Chondrocyte (in vitro differentiated cells): ENCODE results near the gene CFP. TPM values are rescaled to one million over a fixed set of nuclear protein-coding genes. Genes with fewer than 3 reads are reported as not detected.

ENCODE experiments used
- DNase-seq: peaks from one replicate; pipeline ENCODE4 v3.0.0; 2021; ENCODE audit warnings: mixed read lengths, low spot score
- H3K27ac Mint-ChIP-seq: one replicate; pipeline ENCODE4 v1.8.0; 2021; ENCODE audit warnings: mild to moderate bottlenecking, moderate library complexity, mixed read lengths; ENCODE audit not compliant: unreplicated experiment
- H3K27me3 Mint-ChIP-seq: 2 replicates; pipeline ENCODE4 v1.8.0; 2021; ENCODE audit warnings: low read depth, mixed read lengths
- H3K36me3 Mint-ChIP-seq: 2 replicates; pipeline ENCODE4 v1.8.0; 2021; ENCODE audit warnings: low read depth, mixed read lengths
- H3K4me1 Mint-ChIP-seq: 2 replicates; pipeline ENCODE4 v1.8.0; 2021; ENCODE audit warnings: low read depth, mild to moderate bottlenecking, mixed read lengths
- H3K4me3 Mint-ChIP-seq: one replicate; pipeline ENCODE4 v1.8.0; 2021; ENCODE audit warnings: mild to moderate bottlenecking, moderate library complexity, mixed read lengths; ENCODE audit not compliant: unreplicated experiment
- H3K9me3 Mint-ChIP-seq: 2 replicates; pipeline ENCODE4 v1.8.0; 2021; ENCODE audit warnings: low read depth, mixed read lengths
- total RNA-seq: library from RNA; stranded (reverse); gene quantifications from 3 replicates; pipeline ENCODE4 v1.2.1, GENCODE V29; 2021
- TF ChIP-seq, protein P1 (sequence below): fragments of 200-600 bp; sonication (generic); IDR thresholded peaks from 2 replicates; pipeline ENCODE4 v1.5.0; 2021; ENCODE audit warnings: antibody characterized with exemption, mild to moderate bottlenecking, moderate library complexity

The CFP gene
- total RNA-seq, 1 donor from 2014 or later, result 0.87 TPM

DNA sequence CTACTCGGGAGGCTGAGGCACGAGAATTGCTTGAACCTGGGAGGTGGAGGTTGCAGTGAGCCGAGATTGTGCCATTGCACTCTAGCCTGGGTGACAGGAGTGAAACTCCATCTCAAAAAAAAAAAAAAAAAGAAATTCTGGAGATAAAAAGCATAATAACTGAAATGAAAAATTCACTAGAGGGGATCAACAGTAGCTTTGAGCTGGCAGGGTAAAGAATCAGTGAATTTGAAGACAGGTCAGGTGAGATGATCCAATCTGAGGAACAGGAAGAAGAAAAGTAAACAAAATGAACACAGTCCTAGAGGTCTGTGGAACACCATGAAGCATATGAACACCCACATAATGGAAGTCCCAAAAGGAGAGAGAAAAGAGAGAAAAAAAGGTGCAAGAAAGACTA is 32.5 kb downstream of the CFP start:
- TF ChIP-seq, protein P1, sequence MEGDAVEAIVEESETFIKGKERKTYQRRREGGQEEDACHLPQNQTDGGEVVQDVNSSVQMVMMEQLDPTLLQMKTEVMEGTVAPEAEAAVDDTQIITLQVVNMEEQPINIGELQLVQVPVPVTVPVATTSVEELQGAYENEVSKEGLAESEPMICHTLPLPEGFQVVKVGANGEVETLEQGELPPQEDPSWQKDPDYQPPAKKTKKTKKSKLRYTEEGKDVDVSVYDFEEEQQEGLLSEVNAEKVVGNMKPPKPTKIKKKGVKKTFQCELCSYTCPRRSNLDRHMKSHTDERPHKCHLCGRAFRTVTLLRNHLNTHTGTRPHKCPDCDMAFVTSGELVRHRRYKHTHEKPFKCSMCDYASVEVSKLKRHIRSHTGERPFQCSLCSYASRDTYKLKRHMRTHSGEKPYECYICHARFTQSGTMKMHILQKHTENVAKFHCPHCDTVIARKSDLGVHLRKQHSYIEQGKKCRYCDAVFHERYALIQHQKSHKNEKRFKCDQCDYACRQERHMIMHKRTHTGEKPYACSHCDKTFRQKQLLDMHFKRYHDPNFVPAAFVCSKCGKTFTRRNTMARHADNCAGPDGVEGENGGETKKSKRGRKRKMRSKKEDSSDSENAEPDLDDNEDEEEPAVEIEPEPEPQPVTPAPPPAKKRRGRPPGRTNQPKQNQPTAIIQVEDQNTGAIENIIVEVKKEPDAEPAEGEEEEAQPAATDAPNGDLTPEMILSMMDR, result no peak
- no peak overlapping the region for H3K4me3 Mint-ChIP-seq
- H3K27ac Mint-ChIP-seq, result no peak overlapping the region
- H3K4me1 Mint-ChIP-seq, result peaks cover 16% of the 10 kb centered on the region
- no peak for DNase-seq
- no peaks in the 10 kb centered on the region for H3K27me3 Mint-ChIP-seq
- H3K36me3 Mint-ChIP-seq, result peaks cover 9% of the 10 kb centered on the region
- peaks cover 32% of the 10 kb centered on the region for H3K9me3 Mint-ChIP-seq

DNA sequence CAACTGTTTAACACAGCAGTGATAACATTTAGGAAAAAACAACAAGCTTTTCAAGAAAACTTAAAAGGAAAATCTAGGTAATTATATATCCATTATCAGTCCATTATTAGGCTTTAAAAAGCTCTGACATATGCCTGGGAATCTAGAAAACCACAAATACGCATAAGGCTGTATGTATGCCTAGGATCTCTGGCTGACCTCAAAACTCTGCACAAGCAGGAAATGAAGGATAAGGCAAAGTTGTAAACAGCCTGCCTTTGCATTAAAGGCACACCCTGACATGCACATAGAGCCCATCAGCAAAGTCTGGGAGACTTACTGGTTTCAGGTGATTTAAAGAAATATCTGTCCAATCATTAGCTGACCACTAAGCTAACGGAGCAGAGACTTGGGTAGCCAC is 33.5 kb downstream of the CFP start:
- Mint-ChIP-seq H3K27me3 (no peaks in the 10 kb centered on the region), H3K36me3 (peaks cover 9% of the 10 kb centered on the region), H3K9me3 (peaks cover 32% of the 10 kb centered on the region), H3K4me1 (peaks cover 16% of the 10 kb centered on the region), H3K4me3 (no peak overlapping the region), H3K27ac (peak overlapping the region; percentile 84)
- TF ChIP-seq, protein P1, result no peak
- no peak for DNase-seq

DNA sequence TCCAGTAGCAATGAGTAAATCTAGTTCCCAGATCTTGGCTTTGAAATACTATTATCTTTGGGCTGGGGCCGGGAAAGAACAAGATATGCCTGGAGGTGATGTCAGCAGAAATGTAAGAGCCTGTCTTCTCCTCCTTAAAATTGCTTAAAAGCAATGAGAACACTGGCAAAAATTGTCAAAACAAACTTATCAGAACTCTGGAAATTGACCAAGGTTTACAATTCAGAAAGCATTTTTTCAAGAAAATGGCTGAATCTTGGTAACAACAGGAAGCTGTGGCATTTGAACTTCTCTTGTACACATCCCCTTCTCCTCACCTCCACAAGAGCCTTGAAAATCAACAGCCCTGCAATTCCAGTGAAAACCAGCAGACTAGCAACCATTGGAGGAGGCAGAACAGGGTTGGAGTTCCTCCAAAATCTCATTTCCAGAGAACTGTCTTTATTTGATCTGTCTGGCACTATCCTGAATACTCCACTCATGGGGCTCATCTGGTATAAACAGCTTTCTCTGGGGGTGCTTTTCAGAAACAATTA is 33.9 kb downstream of the CFP start:
- Mint-ChIP-seq H3K27me3 (no peaks in the 10 kb centered on the region), H3K4me1 (peaks cover 16% of the 10 kb centered on the region), H3K4me3 (no peak overlapping the region), H3K9me3 (peaks cover 27% of the 10 kb centered on the region), H3K27ac (peak overlapping the region; percentile 84), H3K36me3 (peaks cover 7% of the 10 kb centered on the region)
- DNase-seq, result no peak
- TF ChIP-seq, protein P1, result no peak

DNA sequence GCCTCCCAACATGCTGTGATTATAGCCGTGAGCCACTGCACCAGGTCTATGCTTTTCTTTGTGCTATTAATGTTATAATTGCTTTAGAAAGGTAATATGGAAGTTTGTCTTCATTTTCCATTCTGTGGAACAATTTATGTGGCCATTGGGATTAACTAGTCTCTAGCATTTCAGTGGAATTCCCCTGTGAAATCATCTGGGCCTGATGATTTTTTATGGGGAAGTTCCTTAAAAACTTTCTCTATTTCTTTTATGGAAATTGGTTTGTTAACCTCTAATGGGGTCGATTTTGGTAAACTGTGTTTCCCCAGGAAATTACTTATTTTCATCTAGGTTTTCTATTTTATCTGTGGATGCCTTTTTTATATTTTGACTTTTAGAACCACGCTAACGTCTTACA is 36.2 kb downstream of the CFP start:
- no peak for DNase-seq
- TF ChIP-seq, protein P1, result no peak
- Mint-ChIP-seq H3K9me3 (peaks cover 19% of the 10 kb centered on the region), H3K36me3 (peaks cover 3% of the 10 kb centered on the region), H3K4me3 (no peak overlapping the region), H3K4me1 (peaks cover 16% of the 10 kb centered on the region), H3K27me3 (no peaks in the 10 kb centered on the region), H3K27ac (no peak overlapping the region)

DNA sequence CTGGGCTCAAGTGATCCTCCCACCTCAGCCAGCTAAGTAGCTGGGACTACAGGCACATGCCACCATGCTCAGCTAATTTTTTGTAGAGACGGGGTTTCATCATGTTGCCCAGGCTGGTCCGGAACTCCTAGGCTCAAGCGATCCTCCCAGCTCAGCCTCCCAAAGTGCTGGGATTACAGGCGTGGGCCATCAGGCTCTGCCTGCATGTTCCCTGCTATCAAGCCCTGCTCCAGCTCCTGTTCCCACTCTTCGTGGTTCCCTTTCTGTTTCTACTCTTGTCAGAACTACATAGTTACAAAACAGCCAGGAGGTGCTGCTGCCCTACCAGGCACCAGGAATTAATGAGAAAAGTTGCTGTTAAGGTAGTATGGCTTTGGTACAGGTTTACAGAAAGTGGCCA is 38.7 kb downstream of the CFP start:
- DNase-seq, result no peak
- Mint-ChIP-seq H3K36me3 (no peaks in the 10 kb centered on the region), H3K27me3 (no peaks in the 10 kb centered on the region), H3K9me3 (peaks cover 4% of the 10 kb centered on the region), H3K27ac (no peak overlapping the region), H3K4me1 (peaks cover 11% of the 10 kb centered on the region), H3K4me3 (no peak overlapping the region)
- TF ChIP-seq, protein P1, result no peak
